Glutamatergic neuron (in vitro differentiated cells): ENCODE results near the gene RAB17. TPM values are rescaled to one million over a fixed set of nuclear protein-coding genes. Genes with fewer than 3 reads are reported as not detected.

Experiments used
- DNase-seq: peaks from one replicate; pipeline ENCODE4 v3.0.0; 2022
- H3K27ac Mint-ChIP-seq: one replicate; pipeline ENCODE4 v1.8.0; 2020; ENCODE audit warnings: mild to moderate bottlenecking, mixed read lengths, inconsistent platforms; ENCODE audit not compliant: unreplicated experiment
- H3K27me3 Mint-ChIP-seq: one replicate; pipeline ENCODE4 v1.8.0; 2020; ENCODE audit warnings: mild to moderate bottlenecking, moderate library complexity, mixed read lengths, inconsistent platforms; ENCODE audit not compliant: unreplicated experiment
- H3K36me3 Mint-ChIP-seq: one replicate; pipeline ENCODE4 v1.8.0; 2020; ENCODE audit warnings: mild to moderate bottlenecking, mixed read lengths, inconsistent platforms; ENCODE audit not compliant: unreplicated experiment
- H3K4me1 Mint-ChIP-seq: one replicate; pipeline ENCODE4 v1.8.0; 2020; ENCODE audit warnings: mild to moderate bottlenecking, low read depth, mixed read lengths, inconsistent platforms; ENCODE audit not compliant: unreplicated experiment
- H3K4me3 Mint-ChIP-seq: one replicate; pipeline ENCODE4 v1.8.0; 2020; ENCODE audit warnings: mild to moderate bottlenecking, mixed read lengths, inconsistent platforms; ENCODE audit not compliant: unreplicated experiment
- H3K9me3 Mint-ChIP-seq: one replicate; pipeline ENCODE4 v1.8.0; 2020; ENCODE audit warnings: mild to moderate bottlenecking, moderate library complexity, mixed read lengths, inconsistent platforms; ENCODE audit not compliant: unreplicated experiment
- total RNA-seq: library from RNA; stranded (reverse); fragmentation: NEBNext Ultra II Directional; extraction: Animal tissue kit (Norgen Biotek cat#: 25700); gene quantifications from one replicate; pipeline ENCODE4 v1.2.1, GENCODE V29; 2021; ENCODE audit not compliant: unreplicated experiment
- TF ChIP-seq, protein P1 (sequence below): fragments of 200-600 bp; sonication (generic); IDR thresholded peaks from one replicate; pipeline ENCODE4 v1.5.0; 2021; ENCODE audit not compliant: partially characterized antibody, unreplicated experiment

RAB17 gene
- total RNA-seq, 1 donor from 2014 or later = not detected

GRCh38 chr2:237616734-237617586, 26.4 kb upstream of the RAB17 start:
- no peak overlapping the region for H3K27ac Mint-ChIP-seq
- TF ChIP-seq, protein P1, sequence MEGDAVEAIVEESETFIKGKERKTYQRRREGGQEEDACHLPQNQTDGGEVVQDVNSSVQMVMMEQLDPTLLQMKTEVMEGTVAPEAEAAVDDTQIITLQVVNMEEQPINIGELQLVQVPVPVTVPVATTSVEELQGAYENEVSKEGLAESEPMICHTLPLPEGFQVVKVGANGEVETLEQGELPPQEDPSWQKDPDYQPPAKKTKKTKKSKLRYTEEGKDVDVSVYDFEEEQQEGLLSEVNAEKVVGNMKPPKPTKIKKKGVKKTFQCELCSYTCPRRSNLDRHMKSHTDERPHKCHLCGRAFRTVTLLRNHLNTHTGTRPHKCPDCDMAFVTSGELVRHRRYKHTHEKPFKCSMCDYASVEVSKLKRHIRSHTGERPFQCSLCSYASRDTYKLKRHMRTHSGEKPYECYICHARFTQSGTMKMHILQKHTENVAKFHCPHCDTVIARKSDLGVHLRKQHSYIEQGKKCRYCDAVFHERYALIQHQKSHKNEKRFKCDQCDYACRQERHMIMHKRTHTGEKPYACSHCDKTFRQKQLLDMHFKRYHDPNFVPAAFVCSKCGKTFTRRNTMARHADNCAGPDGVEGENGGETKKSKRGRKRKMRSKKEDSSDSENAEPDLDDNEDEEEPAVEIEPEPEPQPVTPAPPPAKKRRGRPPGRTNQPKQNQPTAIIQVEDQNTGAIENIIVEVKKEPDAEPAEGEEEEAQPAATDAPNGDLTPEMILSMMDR = no peak
- H3K4me3 Mint-ChIP-seq = no peak overlapping the region
- H3K27me3 Mint-ChIP-seq = peaks cover 2% of the 10 kb centered on the region
- H3K36me3 Mint-ChIP-seq = no peaks in the 10 kb centered on the region
- H3K9me3 Mint-ChIP-seq = peaks cover 3% of the 10 kb centered on the region
- no peak for DNase-seq
- H3K4me1 Mint-ChIP-seq = peaks cover 13% of the 10 kb centered on the region

DNA sequence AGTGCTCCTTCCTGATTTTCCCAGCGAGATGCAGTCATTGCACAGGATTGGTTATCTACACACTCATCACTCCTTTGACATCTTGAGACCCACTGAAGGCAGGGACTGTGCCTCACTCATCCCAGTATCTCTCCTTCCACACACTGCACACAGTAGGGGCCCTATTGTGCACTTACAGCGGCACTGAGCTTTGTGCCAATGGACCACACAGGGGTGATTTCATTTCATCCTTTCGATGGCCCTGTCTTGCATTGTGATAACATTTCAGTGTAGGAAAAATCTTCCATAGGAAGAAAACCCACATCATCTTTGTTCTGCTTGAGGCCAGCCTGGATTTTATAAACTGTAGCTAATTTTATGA, 25.8 kb upstream of the RAB17 start:
- Mint-ChIP-seq H3K27ac (no peak overlapping the region), H3K27me3 (peaks cover 2% of the 10 kb centered on the region), H3K9me3 (peaks cover 3% of the 10 kb centered on the region), H3K4me3 (no peak overlapping the region), H3K36me3 (no peaks in the 10 kb centered on the region), H3K4me1 (peaks cover 13% of the 10 kb centered on the region)
- TF ChIP-seq, protein P1 = no peak
- no peak for DNase-seq

- H3K4me1 Mint-ChIP-seq = peaks cover 13% of the 10 kb centered on the region
Observed at GRCh38 chr2:237615631-237616249, 25.2 kb upstream of the RAB17 start.

GRCh38 chr2:237614151-237614720, 23.7 kb upstream of the RAB17 start:
- Mint-ChIP-seq H3K9me3 (peaks cover 6% of the 10 kb centered on the region), H3K27me3 (peaks cover 4% of the 10 kb centered on the region), H3K27ac (no peak overlapping the region), H3K36me3 (peaks cover 6% of the 10 kb centered on the region), H3K4me3 (no peak overlapping the region), H3K4me1 (peaks cover 13% of the 10 kb centered on the region)
- TF ChIP-seq, protein P1 = no peak
- DNase-seq = no peak

More at GRCh38 chr2:237615631-237616249, 25.2 kb upstream of the RAB17 start:
- Mint-ChIP-seq H3K27ac (no peak overlapping the region), H3K27me3 (peaks cover 2% of the 10 kb centered on the region), H3K4me3 (no peak overlapping the region), H3K9me3 (peaks cover 3% of the 10 kb centered on the region), H3K36me3 (no peaks in the 10 kb centered on the region)
- TF ChIP-seq, protein P1 = no peak
- no peak for DNase-seq

DNA sequence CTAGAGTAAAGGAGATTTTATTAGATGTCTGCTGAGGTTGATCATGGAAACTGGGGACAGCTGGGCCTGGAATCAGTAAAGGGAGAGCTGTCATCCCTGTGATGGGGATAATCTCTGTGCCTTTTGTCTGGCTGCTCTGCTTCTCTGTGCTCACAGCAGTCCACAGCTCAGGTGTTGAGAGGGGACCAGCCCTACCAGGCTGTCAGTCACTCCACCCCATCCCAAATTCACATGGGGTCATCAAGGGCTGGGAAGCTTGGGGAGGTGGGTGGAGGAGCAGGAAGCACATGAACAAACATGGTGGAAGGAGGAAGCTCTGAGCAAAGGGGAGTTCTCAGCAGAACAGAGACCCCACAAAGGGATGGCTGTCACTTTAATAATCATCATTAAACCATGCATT, 23.1 kb upstream of the RAB17 start:
- TF ChIP-seq, protein P1 = no peak
- H3K9me3 Mint-ChIP-seq = peaks cover 6% of the 10 kb centered on the region
- H3K36me3 Mint-ChIP-seq = peaks cover 7% of the 10 kb centered on the region
- no peak for DNase-seq
- H3K27me3 Mint-ChIP-seq = peaks cover 4% of the 10 kb centered on the region
- H3K4me1 Mint-ChIP-seq = peaks cover 13% of the 10 kb centered on the region
- H3K27ac Mint-ChIP-seq = no peak overlapping the region
- no peak overlapping the region for H3K4me3 Mint-ChIP-seq
